Natural killer cell (primary cell): ENCODE results near the gene CHORDC1. TPM values are rescaled to one million over a fixed set of nuclear protein-coding genes. Genes with fewer than 3 reads are reported as not detected.

Experiments used
- ATAC-seq, 3 donors: fragments of 150-1000 bp in 2 of 3; fragments of 200-7000 bp in 1 of 3; cut with Tn5 transposase; 1 replicate in 1 of 3; 2 replicates in 2 of 3; pipeline ENCODE4 v1.10.0; 2021; ENCODE audit warnings: mild to moderate bottlenecking in 2 of 3, moderate library complexity in 2 of 3
- DNase-seq, 2 donors: peaks; one replicate each; pipeline versions ENCODE4 v3.0.0 to v3.0.0-alpha.2; 2013 to 2021; ENCODE audit warnings: mixed read lengths in 1 of 2
- H3K27ac ChIP-seq: one replicate; pipeline ENCODE4 v1.5.1; 2013; ENCODE audit warnings: mild to moderate bottlenecking, low read length
- H3K27me3 ChIP-seq: one replicate; pipeline ENCODE4 v1.6.1; 2013; ENCODE audit warnings: low read length; ENCODE audit not compliant: control insufficient read depth, insufficient read depth
- H3K36me3 ChIP-seq: one replicate; pipeline ENCODE4 v1.6.1; 2013; ENCODE audit warnings: low read length; ENCODE audit not compliant: control insufficient read depth, insufficient read depth
- H3K4me1 ChIP-seq: one replicate; pipeline ENCODE4 v1.6.1; 2013; ENCODE audit warnings: low read length; ENCODE audit not compliant: control insufficient read depth, insufficient read depth
- H3K4me3 ChIP-seq: one replicate; pipeline ENCODE4 v1.5.1; 2013; ENCODE audit warnings: low read length
- H3K9me3 ChIP-seq: one replicate; pipeline ENCODE4 v1.6.1; 2013; ENCODE audit warnings: low read length; ENCODE audit not compliant: control insufficient read depth, insufficient read depth
- H3K27ac Mint-ChIP-seq, 2 donors: one replicate each; pipeline ENCODE4 v1.8.0; 2022; ENCODE audit warnings: mild to moderate bottlenecking in 2 of 2, mixed read lengths in 2 of 2, moderate library complexity in 1 of 2
- H3K27me3 Mint-ChIP-seq, 2 donors: one replicate each; pipeline ENCODE4 v1.8.0; 2022; ENCODE audit warnings: low read depth in 2 of 2, mixed read lengths in 2 of 2
- H3K36me3 Mint-ChIP-seq: one replicate; pipeline ENCODE4 v1.8.0; 2022; ENCODE audit warnings: mixed read lengths
- H3K4me1 Mint-ChIP-seq, 2 donors: one replicate each; pipeline ENCODE4 v1.8.0; 2022; ENCODE audit warnings: mixed read lengths in 2 of 2
- H3K4me3 Mint-ChIP-seq: one replicate; pipeline ENCODE4 v1.8.0; 2022; ENCODE audit warnings: mild to moderate bottlenecking, moderate library complexity, mixed read lengths
- H3K9me3 Mint-ChIP-seq, 2 donors: one replicate each; pipeline ENCODE4 v1.8.0; 2022; ENCODE audit warnings: mixed read lengths in 2 of 2
- WGBS: methylation state at CpG from one replicate; pipeline ENCODE4 v1.1.7; 2013; ENCODE audit warnings: missing lambda C conversion rate; ENCODE audit not compliant: insufficient coverage; 5-methylcytosine and 5-hydroxymethylcytosine counted together
- intact Hi-C: fragments of 100-400 bp; cut with micrococcal nuclease; formaldehyde crosslinking; loops from one replicate; pipeline ENCODE4 v1.14.2; 2022
- total RNA-seq, 4 donors: library from RNA; stranded (reverse); fragments of 120-200 nt in 1 of 4; gene quantifications; one replicate each; pipeline versions ENCODE4 v1.2.3 to v1.2.4, GENCODE V29; 2013 to 2022
- TF ChIP-seq, protein P1 (sequence below): fragments of 200-600 bp; IDR thresholded peaks from one replicate; pipeline ENCODE4 v1.8.0; 2022; ENCODE audit warnings: antibody characterized with exemption

Gene CHORDC1
- total RNA-seq, 3 donors from 2014 or later (not counting 1 experiment from before 2014, with no cell fraction given), result 77.2 to 105 (median 82.5) TPM

DNA sequence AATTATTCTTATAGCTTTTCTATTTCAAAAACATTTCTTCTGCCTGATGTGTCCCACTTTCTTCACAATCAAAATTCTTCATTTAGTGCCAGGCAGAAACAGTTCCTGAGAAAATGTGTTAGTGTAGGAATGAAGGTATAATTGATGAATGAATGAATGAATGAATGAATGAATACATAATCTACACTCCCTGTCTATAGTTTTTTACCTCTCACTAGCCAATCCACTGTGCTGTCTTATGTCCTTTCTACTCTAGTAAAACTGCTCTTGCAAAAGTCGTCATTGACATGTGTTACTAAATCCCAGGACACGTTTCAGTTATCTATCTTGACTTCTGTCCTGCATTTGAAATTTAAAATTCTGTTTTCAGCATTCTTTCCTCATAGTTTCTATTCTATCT, 42.9 kb downstream of the CHORDC1 start:
- H3K27me3 ChIP-seq, result no peaks in the 10 kb centered on the region
- H3K36me3 ChIP-seq, result no peaks in the 10 kb centered on the region
- Mint-ChIP-seq H3K9me3 (no peaks in the 10 kb centered on the region), H3K27ac (no peak overlapping the region), H3K4me3 (no peak overlapping the region), H3K4me1 (no peaks in the 10 kb centered on the region), H3K27me3 (no peaks in the 10 kb centered on the region), H3K36me3 (no peaks in the 10 kb centered on the region)
- H3K27ac ChIP-seq, result no peak overlapping the region
- intact Hi-C loops, result no loop called here
- DNase-seq (no peak), ATAC-seq (no peak)
- H3K4me1 ChIP-seq, result no peaks in the 10 kb centered on the region
- TF ChIP-seq, protein P1, sequence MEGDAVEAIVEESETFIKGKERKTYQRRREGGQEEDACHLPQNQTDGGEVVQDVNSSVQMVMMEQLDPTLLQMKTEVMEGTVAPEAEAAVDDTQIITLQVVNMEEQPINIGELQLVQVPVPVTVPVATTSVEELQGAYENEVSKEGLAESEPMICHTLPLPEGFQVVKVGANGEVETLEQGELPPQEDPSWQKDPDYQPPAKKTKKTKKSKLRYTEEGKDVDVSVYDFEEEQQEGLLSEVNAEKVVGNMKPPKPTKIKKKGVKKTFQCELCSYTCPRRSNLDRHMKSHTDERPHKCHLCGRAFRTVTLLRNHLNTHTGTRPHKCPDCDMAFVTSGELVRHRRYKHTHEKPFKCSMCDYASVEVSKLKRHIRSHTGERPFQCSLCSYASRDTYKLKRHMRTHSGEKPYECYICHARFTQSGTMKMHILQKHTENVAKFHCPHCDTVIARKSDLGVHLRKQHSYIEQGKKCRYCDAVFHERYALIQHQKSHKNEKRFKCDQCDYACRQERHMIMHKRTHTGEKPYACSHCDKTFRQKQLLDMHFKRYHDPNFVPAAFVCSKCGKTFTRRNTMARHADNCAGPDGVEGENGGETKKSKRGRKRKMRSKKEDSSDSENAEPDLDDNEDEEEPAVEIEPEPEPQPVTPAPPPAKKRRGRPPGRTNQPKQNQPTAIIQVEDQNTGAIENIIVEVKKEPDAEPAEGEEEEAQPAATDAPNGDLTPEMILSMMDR, result no peak
- H3K9me3 ChIP-seq, result no peaks in the 10 kb centered on the region
- no peak overlapping the region for H3K4me3 ChIP-seq
- 76% methylated on average over 2 of the region's 2 CpGs for whole genome bisulfite sequencing

DNA sequence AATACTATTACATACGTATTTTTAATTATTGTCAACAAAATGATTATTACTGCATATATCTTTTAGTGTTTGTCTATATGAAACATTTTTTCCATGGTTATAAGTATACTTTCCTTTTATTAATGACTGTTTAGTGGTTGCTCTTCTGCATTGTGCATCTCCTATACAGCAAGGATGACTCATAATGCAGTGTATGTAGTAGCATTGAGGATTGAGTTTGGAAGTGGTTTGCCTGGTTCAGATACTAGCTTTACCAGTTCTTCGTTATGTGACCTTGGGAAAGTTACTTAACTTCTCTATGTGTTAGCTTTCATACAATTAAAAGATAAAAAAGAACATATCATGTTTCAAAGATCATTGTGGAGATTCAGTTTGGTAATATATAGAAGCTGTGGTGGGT, 44.1 kb downstream of the CHORDC1 start:
- ATAC-seq, result no peak
- intact Hi-C loops, result no loop called here
- Mint-ChIP-seq H3K27me3 (no peaks in the 10 kb centered on the region), H3K27ac (no peak overlapping the region), H3K4me3 (no peak overlapping the region), H3K4me1 (no peaks in the 10 kb centered on the region), H3K9me3 (no peaks in the 10 kb centered on the region), H3K36me3 (no peaks in the 10 kb centered on the region)
- TF ChIP-seq, protein P1, result no peak
- no peaks in the 10 kb centered on the region for H3K9me3 ChIP-seq
- no peak overlapping the region for H3K27ac ChIP-seq
- no peaks in the 10 kb centered on the region for H3K36me3 ChIP-seq
- H3K4me1 ChIP-seq, result no peaks in the 10 kb centered on the region
- WGBS, result no CpG with 5 or more reads among the region's 2 CpGs
- H3K27me3 ChIP-seq, result no peaks in the 10 kb centered on the region
- no peak for DNase-seq
- no peak overlapping the region for H3K4me3 ChIP-seq

DNA sequence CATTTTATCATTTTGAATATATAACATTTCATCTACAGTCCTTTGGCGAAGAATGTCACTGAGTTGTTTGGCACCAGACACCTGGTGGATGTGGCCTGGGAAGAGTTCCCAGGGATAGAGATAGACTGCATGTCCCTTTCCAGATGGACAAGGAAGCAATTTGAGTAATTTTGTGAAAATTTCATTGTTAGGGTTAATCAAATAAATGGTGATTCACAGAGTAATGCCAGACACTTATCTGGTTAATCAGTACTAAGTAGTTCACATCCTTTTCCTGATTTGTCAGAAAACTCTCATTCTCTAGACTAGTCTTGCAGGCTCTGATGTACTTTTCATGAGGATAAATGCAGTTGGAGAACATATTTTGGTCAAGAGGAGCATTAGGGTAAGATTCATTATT, 46.8 kb downstream of the CHORDC1 start:
- Histone ChIP-seq H3K9me3 (no peaks in the 10 kb centered on the region), H3K27me3 (no peaks in the 10 kb centered on the region), H3K4me3 (no peak overlapping the region), H3K36me3 (no peaks in the 10 kb centered on the region), H3K27ac (no peak overlapping the region), H3K4me1 (no peaks in the 10 kb centered on the region)
- no peak for ATAC-seq
- no peaks in the 10 kb centered on the region for H3K4me1 Mint-ChIP-seq
- no peaks in the 10 kb centered on the region for H3K36me3 Mint-ChIP-seq
- H3K9me3 Mint-ChIP-seq, result peaks cover 0 to 3% of the 10 kb centered on the region in 2 donors
- intact Hi-C loops, result no loop called here
- TF ChIP-seq, protein P1, result no peak
- WGBS, result 100% methylated on average over 1 of the region's 1 CpG
- peaks cover 0 to 7% of the 10 kb centered on the region in 2 donors for H3K27me3 Mint-ChIP-seq
- H3K4me3 Mint-ChIP-seq, result no peak overlapping the region
- no peak for DNase-seq
- no peak overlapping the region for H3K27ac Mint-ChIP-seq

DNA sequence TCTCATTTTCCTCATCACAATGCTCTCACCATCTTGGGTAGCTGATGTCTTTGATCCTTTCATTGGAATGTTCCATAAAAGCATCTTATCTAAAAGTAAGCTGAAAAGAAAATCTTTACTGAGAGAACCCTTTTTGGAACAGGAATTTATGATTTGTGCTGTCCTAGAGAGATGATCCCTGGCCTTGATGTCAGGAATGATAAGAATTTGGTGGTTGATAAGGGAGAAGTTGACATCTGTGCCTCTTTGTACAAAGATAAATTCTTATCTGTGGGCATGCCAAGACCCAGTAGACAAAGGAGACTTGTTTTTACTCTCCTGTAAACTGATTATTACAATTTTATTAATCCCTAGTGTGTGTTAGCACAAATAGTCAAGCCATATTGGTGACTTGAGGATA, 51.5 kb downstream of the CHORDC1 start:
- Mint-ChIP-seq H3K36me3 (no peaks in the 10 kb centered on the region), H3K4me1 (no peaks in the 10 kb centered on the region), H3K4me3 (no peak overlapping the region), H3K27ac (no peak overlapping the region), H3K9me3 (peaks cover 0 to 3% of the 10 kb centered on the region in 2 donors), H3K27me3 (peaks cover 0 to 7% of the 10 kb centered on the region in 2 donors)
- intact Hi-C loops, result no loop called here
- Histone ChIP-seq H3K27me3 (no peaks in the 10 kb centered on the region), H3K9me3 (no peaks in the 10 kb centered on the region), H3K4me3 (no peak overlapping the region), H3K36me3 (no peaks in the 10 kb centered on the region), H3K4me1 (no peaks in the 10 kb centered on the region), H3K27ac (no peak overlapping the region)
- no peak for ATAC-seq
- TF ChIP-seq, protein P1, result no peak
- DNase-seq, result no peak
